Parathyroid adenoma (tissue), 2 donors: ENCODE data around the gene THEMIS.

Experiments used
- H2AFZ ChIP-seq: fragments of 300-600 bp; sonication (generic); one replicate; pipeline ENCODE4 v1.7.0; 2017; ENCODE audit warnings: antibody characterized with exemption, mild to moderate bottlenecking
- H3K27ac ChIP-seq: fragments of 300-600 bp; sonication (generic); one replicate; pipeline ENCODE4 v1.7.0; 2017
- H3K27me3 ChIP-seq: fragments of 300-600 bp; sonication (generic); one replicate; pipeline ENCODE4 v1.7.0; 2017; ENCODE audit warnings: low read length; ENCODE audit not compliant: control insufficient read depth, insufficient read depth
- H3K36me3 ChIP-seq: fragments of 300-600 bp; sonication (generic); one replicate; pipeline ENCODE4 v1.7.0; 2017; ENCODE audit warnings: low read length; ENCODE audit not compliant: control insufficient read depth, insufficient read depth
- H3K4me1 ChIP-seq: fragments of 300-600 bp; sonication (generic); one replicate; pipeline ENCODE4 v1.7.0; 2017; ENCODE audit warnings: control low read depth
- H3K4me2 ChIP-seq: fragments of 300-600 bp; sonication (generic); one replicate; pipeline ENCODE4 v1.7.0; 2017; ENCODE audit warnings: low read length
- H3K4me3 ChIP-seq: fragments of 300-600 bp; sonication (generic); one replicate; pipeline ENCODE4 v1.7.0; 2017; ENCODE audit warnings: low read depth, low read length
- H3K79me2 ChIP-seq: fragments of 300-600 bp; sonication (generic); one replicate; pipeline ENCODE4 v1.7.0; 2017; ENCODE audit warnings: control low read depth
- H3K9ac ChIP-seq: fragments of 300-600 bp; sonication (generic); one replicate; pipeline ENCODE4 v1.7.0; 2017; ENCODE audit warnings: mild to moderate bottlenecking
- H3K9me3 ChIP-seq: fragments of 300-600 bp; sonication (generic); one replicate; pipeline ENCODE4 v1.7.0; 2017; ENCODE audit warnings: low read length; ENCODE audit not compliant: control insufficient read depth
- CTCF ChIP-seq: fragments of 300-600 bp; sonication (generic); IDR thresholded peaks from one replicate; pipeline ENCODE4 v1.7.0; 2017; ENCODE audit warnings: antibody characterized with exemption, mild to moderate bottlenecking
- donor health status: primary hyperparathyroidism.

THEMIS gene

GRCh38 chr6:127717384-127717783 lies 183.5 kb downstream of the THEMIS start:
- H3K9ac ChIP-seq, result no peak overlapping the region
- H3K4me2 ChIP-seq, result no peak overlapping the region
- H3K4me3 ChIP-seq, result no peak overlapping the region
- no peaks in the 10 kb centered on the region for H3K36me3 ChIP-seq
- H3K27me3 ChIP-seq, result no peaks in the 10 kb centered on the region
- H2AFZ ChIP-seq, result no peak overlapping the region
- no peaks in the 10 kb centered on the region for H3K9me3 ChIP-seq
- no peaks in the 10 kb centered on the region for H3K4me1 ChIP-seq
- no peak for TF ChIP-seq CTCF
- no peaks in the 10 kb centered on the region for H3K79me2 ChIP-seq
- no peak overlapping the region for H3K27ac ChIP-seq

- Histone ChIP-seq H3K4me1 (no peaks in the 10 kb centered on the region), H2AFZ (no peak overlapping the region), H3K4me3 (no peak overlapping the region), H3K27me3 (no peaks in the 10 kb centered on the region), H3K4me2 (no peak overlapping the region), H3K79me2 (no peaks in the 10 kb centered on the region), H3K36me3 (no peaks in the 10 kb centered on the region), H3K9ac (no peak overlapping the region), H3K27ac (no peak overlapping the region), H3K9me3 (no peaks in the 10 kb centered on the region)
- no peak for TF ChIP-seq CTCF
Measured at GRCh38 chr6:127716465-127716864, 184.4 kb downstream of the THEMIS start.

GRCh38 chr6:127710668-127711067 lies 190.2 kb downstream of the THEMIS start:
- Histone ChIP-seq H3K4me2 (no peak overlapping the region), H3K27me3 (no peaks in the 10 kb centered on the region), H2AFZ (no peak overlapping the region), H3K4me3 (no peak overlapping the region), H3K4me1 (no peaks in the 10 kb centered on the region), H3K79me2 (no peaks in the 10 kb centered on the region), H3K9ac (no peak overlapping the region), H3K36me3 (no peaks in the 10 kb centered on the region), H3K27ac (no peak overlapping the region), H3K9me3 (no peaks in the 10 kb centered on the region)
- no peak for TF ChIP-seq CTCF

- H2AFZ ChIP-seq, result no peak overlapping the region
- no peaks in the 10 kb centered on the region for H3K27me3 ChIP-seq
- no peak overlapping the region for H3K4me3 ChIP-seq
- no peak overlapping the region for H3K4me2 ChIP-seq
- H3K9me3 ChIP-seq, result no peaks in the 10 kb centered on the region
- TF ChIP-seq CTCF, result no peak
- no peak overlapping the region for H3K27ac ChIP-seq
- H3K36me3 ChIP-seq, result no peaks in the 10 kb centered on the region
- H3K9ac ChIP-seq, result no peak overlapping the region
- H3K79me2 ChIP-seq, result no peaks in the 10 kb centered on the region
- no peaks in the 10 kb centered on the region for H3K4me1 ChIP-seq
Measured at GRCh38 chr6:127706216-127706615, 194.6 kb downstream of the THEMIS start.

GRCh38 chr6:127695108-127695507 lies 205.8 kb downstream of the THEMIS start:
- no peak overlapping the region for H3K9ac ChIP-seq
- TF ChIP-seq CTCF, result no peak
- no peak overlapping the region for H2AFZ ChIP-seq
- no peaks in the 10 kb centered on the region for H3K79me2 ChIP-seq
- H3K4me2 ChIP-seq, result no peak overlapping the region
- no peak overlapping the region for H3K27ac ChIP-seq
- H3K4me3 ChIP-seq, result no peak overlapping the region
- H3K4me1 ChIP-seq, result no peaks in the 10 kb centered on the region
- no peaks in the 10 kb centered on the region for H3K36me3 ChIP-seq
- H3K9me3 ChIP-seq, result no peaks in the 10 kb centered on the region
- H3K27me3 ChIP-seq, result no peaks in the 10 kb centered on the region
